NT2/D1 (cell line): ENCODE results near the gene INO80E.
A peak's percentile ranks its signal among the peaks of the same experiment; 100 is the strongest.
"Not testable (repeated sequence)": the region's sequence is repeated elsewhere in the genome, so short reads cannot be mapped to it uniquely, and the experiment has no call there.

Experiments
- DNase-seq: peaks from one replicate; pipeline ENCODE4 v3.0.0-alpha.2; 2011; ENCODE audit warnings: low read depth, low spot score
- H3K27me3 ChIP-seq: 2 replicates; pipeline ENCODE4 v1.6.0; 2011; ENCODE audit warnings: mild to moderate bottlenecking; ENCODE audit not compliant: insufficient read length, insufficient read depth
- H3K36me3 ChIP-seq: 2 replicates; pipeline ENCODE4 v1.6.1; 2011; ENCODE audit warnings: mild to moderate bottlenecking, low read length, mixed read lengths; ENCODE audit not compliant: insufficient read depth, insufficient read length
- H3K4me1 ChIP-seq: 2 replicates; pipeline ENCODE4 v1.5.1; 2011; ENCODE audit not compliant: insufficient read depth, insufficient read length
- H3K4me3 ChIP-seq: 2 replicates; pipeline ENCODE4 v1.5.1; 2011; ENCODE audit warnings: low read depth; ENCODE audit not compliant: insufficient read length
- H3K9ac ChIP-seq: 2 replicates; pipeline ENCODE4 v1.6.0; 2011; ENCODE audit warnings: low read depth; ENCODE audit not compliant: insufficient read length
- H3K9me3 ChIP-seq: 2 replicates; pipeline ENCODE4 v1.5.1; 2011; ENCODE audit warnings: mild to moderate bottlenecking, low read length; ENCODE audit not compliant: insufficient read depth
- SUZ12 ChIP-seq: IDR thresholded peaks from 2 replicates; pipeline ENCODE4 v1.6.1; 2011; ENCODE audit not compliant: insufficient read length, insufficient read depth; ENCODE audit errors: extremely low read depth
- YY1 ChIP-seq: IDR thresholded peaks from 2 replicates; pipeline ENCODE4 v1.6.1; 2011; ENCODE audit not compliant: insufficient read length, insufficient read depth
- ZNF274 ChIP-seq: IDR thresholded peaks from 2 replicates; pipeline ENCODE4 v1.6.1; 2011; ENCODE audit warnings: mild to moderate bottlenecking, low read depth, low read length

Gene INO80E

DNA sequence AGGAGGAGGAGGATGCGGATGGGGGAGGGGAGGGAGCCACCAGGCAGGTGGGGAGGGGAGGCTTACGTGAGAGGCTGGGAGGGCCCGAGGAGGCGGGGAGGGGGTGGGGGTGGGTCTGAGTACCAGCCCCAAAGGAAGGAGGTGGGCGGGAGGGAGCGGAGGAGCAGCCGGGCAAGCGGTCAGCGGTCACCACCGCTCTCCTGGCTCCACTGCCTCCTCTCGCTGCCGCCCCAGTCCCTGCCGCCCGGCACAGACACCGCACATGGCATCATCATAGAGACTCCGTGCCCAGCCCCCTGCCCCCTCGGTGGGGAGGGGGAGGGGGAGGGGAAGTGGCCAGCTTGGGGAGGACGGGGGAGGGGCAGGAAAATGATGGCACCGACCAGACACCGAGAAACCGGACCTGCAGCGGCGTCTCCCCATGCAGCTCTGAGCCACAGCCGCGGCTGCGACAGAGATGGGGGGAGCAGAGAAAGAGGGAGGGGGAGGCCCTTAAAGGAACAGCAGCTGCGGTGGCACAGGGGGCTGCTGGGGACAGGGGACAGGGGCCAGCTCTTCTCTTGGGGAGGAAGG, 34.9 kb downstream of the INO80E start, which contains the start of gene TLCD3B:
Gene TLCD3B, minus strand, starts transcription at position 431 of the 573 bp plus-strand sequence. CDS start 744 bp downstream, outside the sequence.
- peaks cover 14% of the 10 kb centered on the region for H3K4me1 ChIP-seq
- DNase-seq, result no peak
- no peak for TF ChIP-seq YY1
- TF ChIP-seq ZNF274, result no peak
- no peak for TF ChIP-seq SUZ12
- no peaks in the 10 kb centered on the region for H3K36me3 ChIP-seq
- H3K9ac ChIP-seq, result peak within 1 kb of the TSS; percentile 66
- peaks cover 18% of the 10 kb centered on the region for H3K27me3 ChIP-seq
- no peaks in the 10 kb centered on the region for H3K9me3 ChIP-seq
- peak within 1 kb of the TSS; percentile 39 for H3K4me3 ChIP-seq

DNA sequence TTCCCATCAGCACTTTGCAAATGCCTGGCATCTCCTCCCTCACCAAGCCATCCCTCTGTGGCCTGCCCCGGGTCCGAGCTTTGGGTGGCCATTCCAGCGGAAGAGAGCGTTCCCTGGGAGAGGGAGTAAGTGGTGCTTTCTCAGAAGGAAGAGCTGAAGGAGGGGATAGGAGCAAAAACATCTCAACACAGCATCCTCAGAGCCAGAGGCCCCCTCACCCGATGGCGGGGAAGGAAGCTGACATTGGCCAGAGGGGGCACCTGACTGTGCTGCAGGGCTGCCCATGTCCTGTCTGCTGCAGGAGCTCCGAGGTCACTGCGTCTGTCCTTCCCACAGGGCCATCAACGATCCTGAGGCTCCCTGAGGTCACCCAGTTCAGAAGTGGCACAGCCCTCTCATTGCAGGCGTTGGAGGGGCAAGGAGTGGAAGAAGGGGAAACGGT, 35.5 kb downstream of the INO80E start:
- no peaks in the 10 kb centered on the region for H3K36me3 ChIP-seq
- peak overlapping the region; percentile 66 for H3K9ac ChIP-seq
- DNase-seq, result no peak
- no peaks in the 10 kb centered on the region for H3K9me3 ChIP-seq
- peak overlapping the region; percentile 39 for H3K4me3 ChIP-seq
- peaks cover 14% of the 10 kb centered on the region for H3K4me1 ChIP-seq
- H3K27me3 ChIP-seq, result peaks cover 18% of the 10 kb centered on the region
- TF ChIP-seq SUZ12, result no peak
- TF ChIP-seq YY1, result no peak
- TF ChIP-seq ZNF274, result no peak

DNA sequence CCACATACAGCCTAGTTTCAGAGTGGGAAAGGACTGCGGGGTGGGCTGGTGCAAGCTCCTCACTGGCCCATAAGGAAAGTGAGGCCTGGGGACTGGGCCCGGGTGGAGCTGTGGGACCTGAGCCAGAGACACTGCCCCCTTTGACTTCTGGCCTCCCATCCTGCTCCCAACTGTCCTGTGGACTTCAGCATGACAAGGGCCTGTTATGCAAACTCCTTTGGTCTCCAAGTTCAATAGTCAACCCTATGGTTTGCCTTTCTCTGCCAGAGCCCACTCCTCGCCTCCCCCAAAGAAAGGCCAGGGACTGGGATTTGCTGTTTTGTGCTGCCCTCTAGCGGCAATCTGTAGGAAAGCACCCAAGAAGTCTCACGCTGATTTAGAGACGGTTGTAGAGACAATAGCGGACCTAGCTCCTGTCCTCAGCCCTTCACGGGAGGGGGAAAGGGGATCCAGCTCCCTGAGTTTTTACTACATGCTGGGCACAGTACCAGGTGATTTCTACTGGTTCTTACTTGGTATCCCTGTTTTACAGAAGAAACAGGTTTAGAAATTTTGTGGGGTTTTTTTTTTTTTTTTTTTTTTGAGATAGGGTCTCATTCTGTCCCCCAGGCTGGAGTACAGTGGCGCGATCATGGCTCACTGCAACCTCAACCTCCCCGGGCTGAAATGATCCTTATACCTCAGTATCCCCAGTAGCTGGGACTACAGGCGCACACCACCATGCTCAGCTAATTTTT, 36.2 kb downstream of the INO80E start:
- Histone ChIP-seq H3K9ac (peak overlapping the region; percentile 17), H3K27me3 (peaks cover 18% of the 10 kb centered on the region), H3K36me3 (no peaks in the 10 kb centered on the region), H3K4me1 (peaks cover 14% of the 10 kb centered on the region), H3K4me3 (no peak overlapping the region), H3K9me3 (no peaks in the 10 kb centered on the region)
- TF ChIP-seq YY1, result no peak
- no peak for TF ChIP-seq ZNF274
- no peak for TF ChIP-seq SUZ12
- peak; percentile 88 for DNase-seq

DNA sequence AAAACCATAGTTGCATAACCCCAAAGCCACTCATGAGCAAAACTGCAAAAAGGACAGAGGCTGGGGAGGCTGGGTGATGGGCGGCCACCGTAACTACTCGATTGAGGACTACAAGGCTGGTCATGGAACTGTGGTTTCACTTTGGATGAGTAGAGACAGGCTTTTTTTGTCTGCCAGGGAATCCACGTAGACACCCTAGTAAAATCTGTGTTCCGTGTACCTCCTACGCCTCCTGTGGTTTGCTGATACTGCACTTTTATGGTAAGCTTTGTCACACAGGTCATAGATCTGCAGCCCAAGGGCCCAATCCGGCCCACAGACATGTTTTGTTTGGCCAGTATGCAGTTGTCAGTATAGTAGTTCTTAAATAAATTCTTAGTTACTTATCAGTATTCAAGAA, 37.2 kb downstream of the INO80E start:
- no peak overlapping the region for H3K4me3 ChIP-seq
- H3K27me3 ChIP-seq, result peaks cover 18% of the 10 kb centered on the region
- H3K4me1 ChIP-seq, result peaks cover 9% of the 10 kb centered on the region
- no peaks in the 10 kb centered on the region for H3K9me3 ChIP-seq
- no peak for DNase-seq
- H3K9ac ChIP-seq, result no peak overlapping the region
- TF ChIP-seq ZNF274, result no peak
- no peak for TF ChIP-seq SUZ12
- no peak for TF ChIP-seq YY1
- H3K36me3 ChIP-seq, result no peaks in the 10 kb centered on the region

DNA sequence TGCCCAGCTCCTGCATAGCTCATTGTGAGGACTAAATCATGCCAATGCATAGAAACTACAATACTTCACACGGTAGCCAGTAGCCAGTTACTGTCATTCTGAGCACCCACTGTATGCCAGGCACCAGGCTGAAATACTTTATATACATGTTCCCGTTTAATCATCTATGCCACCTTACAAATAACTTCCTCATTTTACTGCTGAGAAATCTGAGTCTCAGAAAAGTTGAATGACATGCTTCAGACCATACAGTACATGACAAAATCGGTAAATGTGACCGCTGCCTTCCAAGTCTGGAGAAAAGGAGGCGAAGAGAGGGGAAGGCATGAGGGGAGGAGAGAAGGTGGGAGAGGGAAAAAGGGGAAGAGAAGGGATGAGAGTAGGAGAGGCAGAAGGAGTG, 44.2 kb downstream of the INO80E start:
- H3K27me3 ChIP-seq, result no peaks in the 10 kb centered on the region

DNA sequence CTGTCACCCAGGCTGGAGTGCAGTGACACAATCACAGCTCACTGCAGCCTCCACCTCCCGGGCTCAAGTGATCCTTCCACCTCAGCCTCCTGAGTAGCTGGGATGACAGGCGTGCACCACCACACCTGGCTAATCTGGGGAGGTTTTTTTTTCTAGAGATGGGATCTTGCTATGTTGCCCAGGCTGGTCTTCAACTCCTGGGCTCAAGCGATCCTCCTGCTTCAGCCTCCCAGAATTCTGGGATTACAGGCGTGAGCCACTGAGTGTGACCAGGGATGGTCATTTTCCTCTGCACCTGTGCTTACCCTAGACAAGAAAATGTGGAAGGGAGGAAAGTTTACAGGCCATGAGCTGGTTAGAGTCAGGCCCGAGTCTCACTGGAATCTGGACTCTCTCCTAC, 44.6 kb downstream of the INO80E start:
- H3K4me1 ChIP-seq, H3K27me3 ChIP-seq, H3K4me3 ChIP-seq, DNase-seq, H3K36me3 ChIP-seq, H3K9me3 ChIP-seq, H3K9ac ChIP-seq: not testable (repeated sequence)

More for the DNA sequence above, 44.2 kb downstream of the INO80E start:
- no peak for DNase-seq
- Histone ChIP-seq H3K4me1 (no peaks in the 10 kb centered on the region), H3K9ac (no peak overlapping the region), H3K4me3 (no peak overlapping the region), H3K9me3 (no peaks in the 10 kb centered on the region), H3K36me3 (no peaks in the 10 kb centered on the region)
- TF ChIP-seq SUZ12 (no peak), YY1 (no peak), ZNF274 (no peak)

DNA sequence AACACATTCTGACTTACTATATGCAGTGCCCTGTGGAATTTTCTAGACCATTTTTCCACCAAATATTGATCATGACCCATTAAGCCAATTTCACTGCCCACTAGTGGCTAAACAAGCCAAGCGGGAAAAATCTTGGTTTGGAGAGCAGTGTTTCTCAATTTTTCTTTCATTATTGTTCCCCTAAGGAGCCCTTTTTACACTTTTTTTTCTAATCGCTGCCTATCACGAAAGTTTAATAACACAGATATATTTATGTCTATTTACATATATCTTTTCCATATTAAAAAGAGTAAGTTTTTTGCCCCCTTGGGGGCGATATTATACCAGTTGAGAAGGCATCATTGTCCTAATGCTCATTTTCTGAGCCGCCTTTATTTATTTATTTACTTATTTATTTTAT, 45.8 kb downstream of the INO80E start:
- DNase-seq, result no peak
- Histone ChIP-seq H3K4me1 (no peaks in the 10 kb centered on the region), H3K9me3 (no peaks in the 10 kb centered on the region), H3K4me3 (no peak overlapping the region), H3K9ac (no peak overlapping the region), H3K36me3 (no peaks in the 10 kb centered on the region), H3K27me3 (no peaks in the 10 kb centered on the region)
- TF ChIP-seq SUZ12 (no peak), ZNF274 (no peak), YY1 (no peak)
